Lung (tissue), 16 donors: ENCODE measurements around the gene JAML. TPM values are rescaled to one million over a fixed set of nuclear protein-coding genes. Genes with fewer than 3 reads are reported as not detected.
A peak's percentile ranks its signal among the peaks of the same experiment; 100 is the strongest.

Experiments
- ATAC-seq: fragments of 200-7000 bp; cut with Tn5 transposase; one replicate; pipeline ENCODE4 v1.9.1; 2020; ENCODE audit warnings: moderate number of reproducible peaks; ENCODE audit not compliant: insufficient read depth, low FRiP score
- DNase-seq, 3 donors: peaks; one replicate each; pipeline ENCODE4 v3.0.0-alpha.2; 2013 to 2017
- H3K27ac ChIP-seq, 2 donors: one replicate each; pipeline ENCODE4 v1.5.1; 2013; ENCODE audit warnings: mild to moderate bottlenecking in 2 of 2, moderate library complexity in 2 of 2, control low read depth in 1 of 2, inconsistent platforms in 1 of 2, low read depth in 1 of 2, low read length in 1 of 2
- H3K27me3 ChIP-seq, 3 donors: one replicate each; pipeline ENCODE4 v1.5.1; 2013; ENCODE audit warnings: low read length in 2 of 3; ENCODE audit not compliant: control insufficient read depth in 3 of 3, insufficient read depth in 3 of 3
- H3K36me3 ChIP-seq, 4 donors: one replicate each; pipeline ENCODE4 v1.5.1; 2013; ENCODE audit warnings: low read length in 4 of 4, mild to moderate bottlenecking in 1 of 4, moderate library complexity in 1 of 4; ENCODE audit not compliant: control insufficient read depth in 4 of 4, insufficient read depth in 4 of 4
- H3K4me1 ChIP-seq, 5 donors: one replicate each; pipeline ENCODE4 v1.5.1; 2013; ENCODE audit warnings: low read length in 5 of 5, mild to moderate bottlenecking in 2 of 5, moderate library complexity in 1 of 5; ENCODE audit not compliant: control insufficient read depth in 5 of 5, insufficient read depth in 5 of 5
- H3K4me3 ChIP-seq: one replicate; pipeline ENCODE4 v1.5.1; 2013; ENCODE audit warnings: mild to moderate bottlenecking, control low read depth, moderate library complexity
- H3K9ac ChIP-seq, 2 donors: one replicate each; pipeline ENCODE4 v1.5.1; 2013; ENCODE audit warnings: low read length in 2 of 2, control low read depth in 1 of 2; ENCODE audit not compliant: insufficient read depth in 1 of 2
- H3K9me3 ChIP-seq, 4 donors: one replicate each; pipeline ENCODE4 v1.5.1; 2013; ENCODE audit warnings: low read length in 3 of 4, mild to moderate bottlenecking in 1 of 4, moderate library complexity in 1 of 4; ENCODE audit not compliant: control insufficient read depth in 4 of 4, insufficient read depth in 3 of 4
- WGBS, 2 donors: extraction: QIAGEN DNeasy Blood & Tissue Kit; methylation state at CpG; one replicate each; pipeline ENCODE4 v1.1.7; 2013; 5-methylcytosine and 5-hydroxymethylcytosine counted together
- long read RNA-seq, 5 donors: transcript quantifications; one replicate each; lab custom pipeline, GENCODE V29; 2026
- polyA plus RNA-seq, 2 donors: library from polyadenylated mRNA; stranded (reverse); fragments of 200-250 nt; gene quantifications; one replicate each; pipeline ENCODE4 v1.2.1, GENCODE V29; 2013
- total RNA-seq, 2 donors: library from RNA; depleted of rRNA in 1 of 2; stranded (reverse); fragments of >200 nt in 1 of 2; gene quantifications; one replicate each; pipeline ENCODE4 v1.2.1, GENCODE V29; 2014 to 2021
- TF ChIP-seq, protein P1 (sequence below): IDR thresholded peaks from 2 replicates; pipeline ENCODE4 v1.5.1; 2012; ENCODE audit warnings: mild to moderate bottlenecking; ENCODE audit errors: control extremely low read depth, extremely low read depth
- donor health status: control.
- donor health status: control.
- donor health status: Bipolar disorder and iron deficiency.
- donor health status: healthy.
- donor health status: DM: yes; HTN: yes; CAD: no.

Gene JAML, protein sequence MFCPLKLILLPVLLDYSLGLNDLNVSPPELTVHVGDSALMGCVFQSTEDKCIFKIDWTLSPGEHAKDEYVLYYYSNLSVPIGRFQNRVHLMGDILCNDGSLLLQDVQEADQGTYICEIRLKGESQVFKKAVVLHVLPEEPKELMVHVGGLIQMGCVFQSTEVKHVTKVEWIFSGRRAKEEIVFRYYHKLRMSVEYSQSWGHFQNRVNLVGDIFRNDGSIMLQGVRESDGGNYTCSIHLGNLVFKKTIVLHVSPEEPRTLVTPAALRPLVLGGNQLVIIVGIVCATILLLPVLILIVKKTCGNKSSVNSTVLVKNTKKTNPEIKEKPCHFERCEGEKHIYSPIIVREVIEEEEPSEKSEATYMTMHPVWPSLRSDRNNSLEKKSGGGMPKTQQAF
- total RNA-seq: 10 to 100 TPM; 29.3 to 49.1 TPM
- 10 to 100 TPM; 34.4 to 36.5 TPM for polyA plus RNA-seq
- long read RNA-seq, donor 1, partial matches to known transcripts: 0 of 1 reads
- long read RNA-seq, donor 1, other reads (novel, unspliced or antisense): 0 of 1 reads
- long read RNA-seq, donor 2, partial matches to known transcripts: 0 of 2 reads
- long read RNA-seq, donor 2, other reads (novel, unspliced or antisense): 0 of 2 reads
- long read RNA-seq, donor 3: 0 reads
- long read RNA-seq, donor 4: 0 reads
- long read RNA-seq, donor 5, partial matches to known transcripts: 0 of 2 reads
- long read RNA-seq, donor 5, other reads (novel, unspliced or antisense): 0 of 2 reads

DNA sequence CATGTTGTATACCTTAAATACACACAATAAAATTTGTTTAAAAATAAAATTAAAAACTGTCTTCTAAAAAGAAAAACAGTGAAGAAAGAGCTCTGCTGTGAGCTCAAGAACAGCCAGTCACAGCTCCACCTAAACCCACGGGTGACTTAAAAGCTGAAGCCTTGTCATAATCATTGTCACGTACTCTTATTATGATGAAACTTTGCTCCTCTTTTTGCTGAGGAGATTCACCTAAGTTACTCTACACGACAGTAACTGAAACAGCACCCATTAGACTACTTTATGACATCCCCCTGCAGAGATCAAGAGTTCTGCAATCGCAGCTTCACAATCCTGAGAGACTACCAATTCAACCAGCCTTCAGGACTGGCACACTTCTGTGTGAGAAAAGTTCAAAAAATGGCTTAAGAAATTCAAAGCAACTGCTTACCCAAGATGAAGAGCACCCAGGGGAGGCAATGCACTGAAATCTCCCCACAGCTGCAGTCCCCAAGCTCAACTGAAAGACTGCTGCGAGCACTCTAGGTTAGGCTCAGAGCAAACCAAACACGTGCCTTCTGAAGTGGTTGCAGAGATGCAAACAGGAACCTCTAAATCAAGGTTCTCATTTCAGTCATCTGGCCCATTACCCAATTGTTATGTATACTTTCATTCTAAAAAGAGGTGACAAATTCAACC is at the start of gene JAML:
TSS of gene JAML (minus strand) at position 501 of the 678 bp plus-strand sequence. CDS start 10,145 bp downstream, outside the sequence.
- WGBS, 2 donors: 33 to 45% methylated on average over 6 of the region's 6 CpGs
- TF ChIP-seq, protein P1, sequence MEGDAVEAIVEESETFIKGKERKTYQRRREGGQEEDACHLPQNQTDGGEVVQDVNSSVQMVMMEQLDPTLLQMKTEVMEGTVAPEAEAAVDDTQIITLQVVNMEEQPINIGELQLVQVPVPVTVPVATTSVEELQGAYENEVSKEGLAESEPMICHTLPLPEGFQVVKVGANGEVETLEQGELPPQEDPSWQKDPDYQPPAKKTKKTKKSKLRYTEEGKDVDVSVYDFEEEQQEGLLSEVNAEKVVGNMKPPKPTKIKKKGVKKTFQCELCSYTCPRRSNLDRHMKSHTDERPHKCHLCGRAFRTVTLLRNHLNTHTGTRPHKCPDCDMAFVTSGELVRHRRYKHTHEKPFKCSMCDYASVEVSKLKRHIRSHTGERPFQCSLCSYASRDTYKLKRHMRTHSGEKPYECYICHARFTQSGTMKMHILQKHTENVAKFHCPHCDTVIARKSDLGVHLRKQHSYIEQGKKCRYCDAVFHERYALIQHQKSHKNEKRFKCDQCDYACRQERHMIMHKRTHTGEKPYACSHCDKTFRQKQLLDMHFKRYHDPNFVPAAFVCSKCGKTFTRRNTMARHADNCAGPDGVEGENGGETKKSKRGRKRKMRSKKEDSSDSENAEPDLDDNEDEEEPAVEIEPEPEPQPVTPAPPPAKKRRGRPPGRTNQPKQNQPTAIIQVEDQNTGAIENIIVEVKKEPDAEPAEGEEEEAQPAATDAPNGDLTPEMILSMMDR: no peak

GRCh38 chr11:118274186-118274585 is 49.4 kb upstream of the JAML start:
- WGBS, 2 donors: 70 to 84% methylated on average over 2 of the region's 2 CpGs
- peak overlapping the region in 1 of 2 donors; percentile 40 for H3K27ac ChIP-seq
- DNase-seq: peak in 2 of 3 donors; percentile 38 to 63

More for the DNA sequence above, at the start of gene JAML:
- peaks cover 0 to 4% (median 0%) of the 10 kb centered on the region in 4 donors for H3K36me3 ChIP-seq
- DNase-seq (no peak), ATAC-seq (peak; percentile 43)
- no peaks in the 10 kb centered on the region for H3K9me3 ChIP-seq
- H3K4me1 ChIP-seq: no peaks in the 10 kb centered on the region
- H3K9ac ChIP-seq: no peak within 1 kb of the TSS
- H3K27me3 ChIP-seq: peaks cover 0 to 13% (median 13%) of the 10 kb centered on the region in 3 donors
- no peak within 1 kb of the TSS for H3K4me3 ChIP-seq
- peak within 1 kb of the TSS in 1 of 2 donors; percentile 82 for H3K27ac ChIP-seq

DNA sequence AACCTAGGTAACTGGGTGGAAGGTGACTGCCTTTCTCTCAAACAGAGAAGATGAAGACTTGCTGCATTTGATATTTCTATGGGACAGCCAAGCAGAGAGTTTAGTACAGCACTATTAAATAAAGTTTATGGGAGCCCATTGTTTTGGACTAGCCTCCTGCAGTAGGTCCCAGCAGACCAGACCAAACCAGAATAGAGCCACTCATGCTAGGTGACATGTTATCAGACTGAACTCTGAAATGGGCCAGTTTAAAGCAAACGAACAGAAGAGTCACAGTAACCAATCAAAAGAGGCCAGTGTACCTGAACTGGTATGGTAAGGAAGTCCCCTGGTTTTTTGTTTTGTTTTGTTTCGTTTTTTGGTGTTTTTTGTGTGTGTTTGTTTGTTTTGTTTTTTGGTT is 47.2 kb upstream of the JAML start:
- no peak for ATAC-seq

More at GRCh38 chr11:118274186-118274585, 49.4 kb upstream of the JAML start:
- Histone ChIP-seq H3K27me3 (peaks cover 0 to 9% (median 4%) of the 10 kb centered on the region in 3 donors), H3K36me3 (no peaks in the 10 kb centered on the region), H3K9ac (no peak overlapping the region), H3K9me3 (no peaks in the 10 kb centered on the region), H3K4me1 (peaks cover 0 to 10% (median 0%) of the 10 kb centered on the region in 5 donors), H3K4me3 (no peak overlapping the region)
- no peak for ATAC-seq
- TF ChIP-seq, protein P1: no peak

More for the DNA sequence above, 47.2 kb upstream of the JAML start:
- H3K4me3 ChIP-seq: no peak overlapping the region
- no peaks in the 10 kb centered on the region for H3K36me3 ChIP-seq
- H3K27ac ChIP-seq: no peak overlapping the region
- 64 to 81% methylated on average over 2 of the region's 2 CpGs for WGBS, 2 donors
- H3K4me1 ChIP-seq: peaks cover 0 to 10% (median 0%) of the 10 kb centered on the region in 5 donors
- H3K9me3 ChIP-seq: no peaks in the 10 kb centered on the region
- H3K9ac ChIP-seq: no peak overlapping the region
- TF ChIP-seq, protein P1: no peak
- DNase-seq: no peak
- H3K27me3 ChIP-seq: peaks cover 0 to 16% (median 4%) of the 10 kb centered on the region in 3 donors
